Anterior cingulate cortex (tissue), 58 donors: ENCODE data around the gene CIDEA.

ENCODE experiments used
- DNase-seq, 58 donors: peaks; one replicate each; lab custom pipeline; 2025; lab: John Stamatoyannopoulos, UW

The CIDEA gene

DNA sequence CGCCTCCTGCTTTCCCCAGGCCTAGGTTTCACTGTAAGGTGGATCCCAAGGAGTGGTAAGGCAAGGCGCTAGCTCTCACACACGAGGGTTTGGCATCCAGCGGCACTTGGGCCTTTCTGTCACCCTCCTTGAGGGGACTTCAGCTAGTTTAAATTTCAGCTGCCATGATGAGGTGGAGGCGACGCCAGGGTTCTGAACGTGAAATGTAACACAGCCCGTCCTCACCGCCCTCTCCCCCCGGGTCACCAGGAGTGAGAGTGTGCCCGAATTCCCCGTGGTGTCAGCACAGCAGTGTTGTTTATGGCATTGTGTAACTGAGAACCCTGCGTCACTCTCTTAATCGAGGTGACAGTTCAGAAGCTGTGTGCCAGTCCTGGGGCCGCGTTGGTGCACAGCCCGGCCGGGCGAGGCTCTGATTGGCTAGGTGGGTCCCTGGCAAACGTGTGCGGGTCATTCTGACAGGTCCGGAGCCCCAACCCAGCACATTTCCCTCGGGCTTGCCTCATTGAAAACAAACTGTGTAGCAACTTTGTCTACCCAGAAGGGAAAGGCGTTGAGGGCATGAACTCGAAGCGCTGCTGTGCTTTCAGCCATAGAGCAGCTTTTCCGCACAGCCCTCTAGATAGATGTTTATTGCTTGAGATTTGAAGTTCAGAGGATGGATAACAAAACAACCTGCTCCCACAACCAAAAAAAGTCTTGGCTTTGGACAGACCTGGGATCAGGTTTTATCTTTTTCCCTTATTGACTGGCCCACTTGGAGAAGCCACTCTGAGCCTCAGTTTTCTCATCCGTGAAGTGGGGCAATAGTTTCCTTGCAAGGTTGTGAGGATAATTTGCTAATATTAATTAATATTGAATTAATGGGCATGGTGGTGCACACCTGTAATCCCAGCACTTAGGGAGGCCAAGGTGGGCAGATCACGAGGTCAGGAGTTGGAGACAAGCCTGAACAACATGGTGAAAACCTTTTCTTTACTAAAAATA lies 4.9 kb downstream of the CIDEA start:
- DNase-seq, result no peak

DNA sequence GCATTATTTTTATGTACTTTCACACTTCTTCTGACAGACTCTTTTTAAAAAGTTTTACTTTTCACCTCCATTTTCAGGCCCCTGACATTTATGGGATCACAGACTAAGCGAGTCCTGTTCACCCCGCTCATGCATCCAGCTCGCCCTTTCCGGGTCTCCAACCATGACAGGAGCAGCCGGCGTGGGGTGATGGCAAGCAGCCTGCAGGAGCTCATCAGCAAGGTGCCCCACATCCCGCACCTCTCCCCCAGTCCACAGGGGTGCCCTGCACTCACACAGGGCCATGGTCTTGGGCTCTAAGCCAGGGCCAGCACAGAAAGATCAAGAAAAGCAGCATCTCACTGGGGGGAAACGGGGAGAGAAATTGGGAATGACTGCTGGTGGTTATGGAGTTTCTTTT lies 8.6 kb downstream of the CIDEA start:
- no peak for DNase-seq

DNA sequence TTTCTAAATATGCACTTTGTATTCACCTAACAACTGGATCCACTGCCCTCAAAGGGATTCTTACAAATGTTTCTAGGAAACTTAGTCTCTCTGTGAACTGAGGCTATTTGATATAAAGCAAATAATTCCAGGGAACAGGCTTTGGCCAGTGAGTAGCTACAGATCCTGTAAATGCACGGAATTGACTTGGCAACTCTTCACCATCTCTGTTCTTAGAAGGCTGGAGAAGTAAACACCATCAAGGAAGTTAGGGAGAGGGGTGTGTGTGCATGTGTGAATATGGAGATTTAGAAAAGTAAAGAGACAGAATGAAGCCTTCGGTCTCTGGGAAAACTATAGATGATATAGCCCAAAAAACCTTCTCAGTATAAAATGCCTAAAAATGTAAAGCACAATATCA lies 10.7 kb downstream of the CIDEA start:
- no peak for DNase-seq

DNA sequence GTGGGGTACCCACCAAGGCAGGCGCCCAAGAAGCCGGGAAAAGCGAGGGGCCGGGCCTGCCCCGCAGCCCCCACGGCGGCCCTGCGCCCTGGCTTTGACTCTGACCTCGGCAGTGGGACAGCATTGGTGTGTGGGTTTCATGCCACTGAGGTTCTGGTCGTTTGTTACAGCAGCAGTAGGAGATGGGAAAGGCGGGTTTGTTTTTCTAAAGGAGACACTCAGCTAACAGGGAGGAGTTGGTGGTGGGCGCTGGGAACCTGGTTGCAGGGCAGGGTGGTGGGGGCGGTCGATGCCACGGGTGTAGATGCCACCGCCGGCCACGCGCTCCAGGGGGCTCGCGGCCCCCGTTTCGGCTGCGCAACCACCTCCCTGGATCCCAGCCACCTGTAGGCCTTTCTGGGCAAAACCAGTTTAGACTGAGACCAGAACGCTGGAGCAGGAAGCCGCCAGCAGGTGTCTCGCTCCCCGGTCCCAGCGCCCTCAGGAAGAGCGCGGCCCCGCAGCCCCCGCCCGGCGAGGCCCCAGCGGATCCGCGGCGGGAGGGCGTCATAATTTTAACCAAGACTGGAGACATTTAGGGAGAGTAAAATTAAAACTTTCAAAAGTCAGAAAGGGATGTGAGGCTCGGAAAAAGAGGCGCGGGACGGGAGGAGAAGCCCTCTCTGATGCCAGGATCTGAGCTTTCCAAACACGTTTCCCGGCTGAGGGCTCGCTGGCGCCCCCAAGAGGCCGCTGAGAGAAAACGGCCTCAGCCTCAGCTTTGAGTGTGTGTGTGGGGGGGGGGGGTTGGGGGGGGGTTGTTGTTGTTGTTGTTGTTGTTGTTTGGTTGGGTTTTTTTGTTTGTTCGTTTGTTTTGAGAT lies 17.4 kb downstream of the CIDEA start:
- DNase-seq, result peak in 52 of 58 donors; percentile 10 to 87 (median 54)

DNA sequence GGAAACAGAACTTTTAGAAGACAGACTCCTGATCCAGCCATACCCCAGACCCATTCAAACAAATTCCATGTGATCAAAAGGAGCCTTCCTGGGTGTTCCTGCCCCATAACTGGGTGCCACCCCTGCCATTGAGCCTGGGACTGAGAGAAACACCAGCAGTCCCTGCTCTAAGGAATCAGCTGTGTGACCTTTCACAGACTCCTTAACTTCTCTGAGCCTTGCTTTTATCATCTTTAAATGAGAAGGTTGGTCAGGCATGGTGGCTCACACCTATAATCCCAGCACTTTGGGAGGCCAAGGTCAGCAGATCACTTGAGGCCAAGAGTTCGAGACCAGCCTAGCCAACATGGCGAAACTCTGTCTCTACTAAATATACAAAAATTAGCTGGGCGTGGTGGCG lies 20.6 kb downstream of the CIDEA start:
- DNase-seq, result no peak

DNA sequence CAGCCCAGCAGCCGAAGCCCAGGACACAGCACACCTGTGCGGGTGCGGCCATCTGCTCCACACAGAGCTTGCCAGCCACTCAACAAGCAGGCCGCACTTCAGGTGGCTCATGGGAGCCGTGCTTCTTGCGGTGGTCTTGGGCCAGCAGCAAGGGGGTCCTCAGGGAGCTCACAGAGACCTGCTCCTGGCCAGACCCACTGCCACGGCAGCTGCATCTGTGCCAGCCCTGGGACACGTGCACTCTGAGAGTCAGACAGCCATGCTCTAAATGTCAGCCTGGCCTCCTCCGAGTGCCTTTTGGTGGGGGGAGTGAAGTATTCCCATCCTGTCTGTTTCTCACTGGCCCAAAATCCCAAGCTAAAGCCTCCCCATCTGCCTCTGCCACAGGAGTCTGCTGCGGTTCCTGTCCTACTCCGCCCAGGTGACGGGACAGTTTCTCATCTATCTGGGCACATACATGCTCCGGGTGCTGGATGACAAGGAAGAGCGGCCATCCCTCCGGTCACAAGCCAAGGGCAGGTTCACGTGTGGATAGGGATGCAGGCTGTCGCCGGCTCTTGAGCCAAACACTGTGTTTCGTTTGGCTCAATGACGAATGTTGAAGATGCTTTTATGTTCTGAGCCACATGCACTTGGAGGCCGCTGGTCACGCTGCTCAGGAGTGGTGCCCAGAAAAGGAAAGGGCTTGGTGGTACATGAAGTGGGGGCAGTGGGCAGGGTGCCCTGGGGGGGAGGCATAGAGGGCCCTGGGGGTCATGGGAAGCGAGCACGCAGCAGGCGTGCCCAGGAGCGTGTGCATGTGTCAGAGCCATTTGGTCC lies 22.8 kb downstream of the CIDEA start:
- no peak for DNase-seq

DNA sequence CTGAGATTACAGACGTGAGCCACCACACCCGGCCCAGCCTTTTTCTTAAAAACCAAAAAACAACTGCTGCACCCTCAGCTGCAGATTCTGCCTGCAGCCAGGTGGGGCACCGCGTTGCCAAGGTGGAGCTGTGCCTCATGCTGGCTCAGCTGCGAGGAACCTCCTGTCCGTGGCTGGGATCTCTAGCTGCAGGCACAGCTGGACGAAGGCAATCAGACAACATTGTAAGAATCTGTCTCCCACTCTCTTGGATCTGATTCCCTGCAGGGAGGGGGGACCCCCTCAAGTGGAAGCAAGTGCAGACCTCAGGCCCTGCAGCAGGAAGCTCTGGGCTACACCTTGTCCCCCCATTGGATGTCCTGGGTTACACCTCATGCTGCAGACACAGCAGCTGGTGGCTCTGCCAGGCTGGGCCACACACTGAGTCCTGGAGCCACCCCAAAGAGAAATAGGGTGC lies 24.1 kb downstream of the CIDEA start:
- no peak for DNase-seq

DNA sequence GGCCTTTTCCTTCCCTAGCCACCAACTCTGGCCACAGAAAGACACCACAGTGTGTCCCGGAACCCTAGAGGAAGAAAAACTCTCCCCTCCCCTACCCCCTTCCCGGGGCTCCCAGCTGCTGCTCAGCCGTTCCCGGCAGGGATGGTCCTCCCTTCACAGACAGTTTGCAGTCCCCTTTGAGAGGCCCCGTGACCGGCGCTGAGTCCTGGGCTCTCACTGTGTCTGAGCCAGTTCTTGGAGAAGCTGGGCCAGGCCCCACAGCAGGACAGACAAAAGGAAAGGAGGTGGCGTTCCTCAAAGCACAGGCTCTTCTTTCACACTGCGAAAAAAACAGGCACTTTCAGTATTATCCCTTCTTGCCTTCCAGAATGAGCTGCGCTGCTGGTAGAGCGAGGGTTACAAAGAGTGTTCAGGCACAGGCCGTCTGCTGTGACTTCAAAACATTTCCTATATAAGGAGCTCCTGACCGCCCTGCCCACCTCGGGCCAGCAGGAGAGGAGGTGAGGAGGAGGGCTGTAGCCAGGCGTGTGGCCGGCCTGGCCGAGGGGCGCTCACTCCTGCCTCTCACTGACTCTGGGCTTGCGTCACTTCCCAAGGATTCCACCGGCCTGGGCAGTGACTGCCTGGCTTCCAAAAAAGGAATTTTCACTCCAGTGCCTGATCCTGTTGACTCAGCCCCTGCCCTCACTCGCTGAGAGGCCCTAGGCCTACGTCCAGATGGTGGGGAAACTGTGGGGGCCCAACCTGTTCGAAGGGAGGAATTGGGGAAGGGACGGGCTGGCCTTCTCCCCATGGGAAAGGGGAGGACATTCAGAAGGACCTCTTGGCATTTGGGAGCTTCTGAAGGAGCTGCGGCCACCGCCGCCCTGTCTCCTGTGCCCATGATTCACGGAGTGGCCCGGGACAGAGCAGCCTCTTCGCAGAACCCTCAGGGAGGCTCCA lies 24.9 kb downstream of the CIDEA start:
- DNase-seq, result peak in 43 of 58 donors; percentile 9 to 82 (median 46)

DNA sequence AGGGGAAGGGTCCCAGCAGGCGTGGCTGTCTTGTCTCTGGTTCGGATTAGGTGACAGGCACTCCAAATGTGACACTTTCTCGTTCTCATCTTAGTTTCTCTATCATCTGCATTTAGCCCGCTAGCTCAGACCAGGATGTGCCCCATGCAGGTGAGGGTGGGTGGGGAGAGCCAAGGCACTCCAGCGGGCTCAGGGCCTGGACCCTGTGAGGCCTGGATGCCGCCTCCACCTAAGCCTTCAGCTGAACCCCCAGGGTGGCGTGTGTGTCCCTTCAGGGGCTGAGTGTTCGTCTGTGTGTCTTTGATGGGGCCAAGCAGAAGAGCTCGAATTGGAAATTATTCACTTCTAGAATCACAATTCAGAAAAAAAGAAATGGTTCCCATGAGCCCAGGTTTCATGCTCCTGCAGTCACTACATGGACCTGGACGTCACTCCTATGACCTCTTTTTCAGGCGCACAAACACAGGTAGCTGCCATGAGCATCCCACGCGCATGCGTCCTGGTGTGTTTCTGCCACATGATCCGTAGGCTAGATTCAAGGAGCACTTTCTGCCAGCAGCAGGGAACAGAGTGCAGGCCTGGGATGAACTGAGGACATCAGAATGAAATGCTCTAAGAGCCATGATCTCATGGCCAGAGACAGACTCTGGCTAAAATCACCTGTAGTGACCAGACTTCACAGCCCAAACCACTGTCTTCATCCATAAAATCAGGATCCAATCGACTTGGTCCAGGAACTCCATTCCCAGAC lies 25.8 kb downstream of the CIDEA start:
- no peak for DNase-seq

DNA sequence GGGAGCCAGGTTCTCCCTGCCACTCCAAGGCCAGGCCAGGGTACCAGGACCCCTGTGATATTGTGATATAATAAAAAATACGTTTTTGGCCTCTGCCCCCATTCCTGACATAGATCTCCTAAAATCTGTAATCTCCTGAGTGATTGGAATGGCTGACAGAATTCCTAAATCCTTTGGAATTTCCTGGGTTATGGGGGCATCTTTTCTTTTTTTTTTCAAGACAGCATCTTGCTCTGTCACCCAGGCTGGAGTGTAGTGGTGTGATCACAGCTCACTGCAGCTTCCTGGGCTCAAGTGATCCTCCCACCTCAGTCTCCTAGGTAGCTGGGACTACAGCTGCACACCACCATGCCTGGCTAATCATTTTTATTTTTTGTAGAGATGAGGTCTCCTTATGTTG lies 27.7 kb downstream of the CIDEA start:
- no peak for DNase-seq

DNA sequence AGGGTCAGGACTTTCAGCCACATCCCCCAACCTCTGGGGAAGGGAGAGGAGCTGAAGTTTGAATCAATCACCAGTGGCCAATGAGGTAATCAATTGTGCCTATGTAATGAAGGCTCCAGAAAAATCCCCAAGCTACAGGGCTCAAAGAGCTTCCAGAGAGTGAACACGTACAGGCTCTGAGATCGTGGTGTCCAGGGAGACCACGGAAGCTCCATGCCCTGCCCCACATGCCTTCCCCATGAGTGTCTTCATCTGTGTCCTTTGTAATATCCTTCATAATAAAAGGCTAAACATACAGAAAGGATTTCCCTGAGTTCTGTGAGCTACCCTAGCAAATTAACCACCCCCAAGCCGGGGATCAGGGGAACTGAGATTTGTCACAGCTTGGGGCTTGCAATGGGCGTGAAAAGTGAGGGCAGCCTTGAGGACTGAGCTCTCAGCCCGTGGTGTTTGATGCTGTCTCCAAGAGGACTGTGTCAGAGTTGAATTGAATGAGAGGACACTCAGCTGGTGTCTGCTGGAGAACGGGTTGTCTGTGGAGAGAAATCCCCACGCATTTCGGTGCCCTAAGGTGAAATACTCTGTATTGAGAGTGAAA lies 28.4 kb downstream of the CIDEA start:
- no peak for DNase-seq

DNA sequence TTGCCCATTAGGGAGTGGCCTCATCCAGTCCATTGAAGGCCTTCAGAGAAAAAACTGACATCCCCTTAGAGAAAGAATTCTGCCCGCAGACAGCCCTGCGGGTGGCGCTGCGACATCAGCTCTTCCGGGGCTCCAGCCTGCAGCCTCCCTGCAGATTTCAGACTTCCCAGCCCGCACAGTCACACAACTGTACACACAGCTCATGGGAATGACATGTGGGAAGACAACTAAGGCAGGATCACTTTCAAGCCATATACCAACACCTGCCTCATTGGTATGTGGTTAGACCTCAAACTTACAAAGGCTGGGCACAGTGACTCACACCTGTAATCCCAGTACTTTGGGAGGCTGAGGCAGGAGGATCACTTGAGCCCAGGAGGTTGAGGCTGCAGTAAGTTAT lies 29.1 kb downstream of the CIDEA start:
- DNase-seq, result no peak

DNA sequence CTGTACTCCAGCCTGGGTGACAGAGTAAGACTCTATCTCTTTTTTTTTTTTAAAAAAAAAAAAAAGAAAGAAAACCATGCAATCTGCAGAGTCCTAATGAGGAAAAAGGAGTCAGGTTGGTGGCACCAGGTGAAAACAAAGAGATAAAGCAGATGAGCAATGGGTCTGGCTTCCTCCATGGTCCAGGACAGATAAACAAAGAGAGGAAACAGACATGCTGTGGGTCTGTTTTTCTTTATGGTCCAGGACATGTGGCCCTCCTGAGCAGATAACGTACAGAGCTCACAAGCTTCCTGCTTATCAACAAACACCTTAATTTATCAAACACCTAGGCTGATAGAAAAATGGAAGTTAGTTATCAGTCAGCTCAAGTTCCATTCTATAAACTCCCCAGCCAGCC lies 29.5 kb downstream of the CIDEA start:
- no peak for DNase-seq

DNA sequence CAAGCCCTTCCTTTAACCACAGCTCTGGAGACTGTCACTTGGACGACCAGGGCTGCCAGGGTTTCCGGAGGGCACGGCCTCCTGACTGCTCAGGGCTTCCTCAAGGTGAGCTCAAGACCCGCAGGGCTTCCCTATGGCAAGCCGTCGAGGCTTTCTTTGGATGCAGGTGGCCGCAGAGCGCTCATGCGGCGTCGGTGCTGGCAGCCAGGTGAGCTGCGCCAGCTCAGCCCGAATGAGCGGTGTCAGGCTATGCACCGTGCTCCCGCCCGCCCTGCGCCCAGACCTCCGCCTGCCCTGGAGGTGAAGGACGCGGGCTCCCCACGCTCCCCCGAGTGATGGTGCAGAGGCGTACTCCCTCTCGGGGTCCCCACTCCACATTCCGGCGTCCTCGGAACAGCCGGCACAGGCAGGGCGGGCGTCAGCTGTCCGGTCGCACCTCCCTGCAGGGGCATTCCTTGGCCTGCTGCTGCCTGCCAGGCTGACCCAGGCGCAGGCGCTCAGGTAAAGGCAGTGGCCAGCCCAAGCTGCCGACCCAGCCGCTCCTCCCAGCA lies 33.0 kb downstream of the CIDEA start:
- DNase-seq, result no peak

DNA sequence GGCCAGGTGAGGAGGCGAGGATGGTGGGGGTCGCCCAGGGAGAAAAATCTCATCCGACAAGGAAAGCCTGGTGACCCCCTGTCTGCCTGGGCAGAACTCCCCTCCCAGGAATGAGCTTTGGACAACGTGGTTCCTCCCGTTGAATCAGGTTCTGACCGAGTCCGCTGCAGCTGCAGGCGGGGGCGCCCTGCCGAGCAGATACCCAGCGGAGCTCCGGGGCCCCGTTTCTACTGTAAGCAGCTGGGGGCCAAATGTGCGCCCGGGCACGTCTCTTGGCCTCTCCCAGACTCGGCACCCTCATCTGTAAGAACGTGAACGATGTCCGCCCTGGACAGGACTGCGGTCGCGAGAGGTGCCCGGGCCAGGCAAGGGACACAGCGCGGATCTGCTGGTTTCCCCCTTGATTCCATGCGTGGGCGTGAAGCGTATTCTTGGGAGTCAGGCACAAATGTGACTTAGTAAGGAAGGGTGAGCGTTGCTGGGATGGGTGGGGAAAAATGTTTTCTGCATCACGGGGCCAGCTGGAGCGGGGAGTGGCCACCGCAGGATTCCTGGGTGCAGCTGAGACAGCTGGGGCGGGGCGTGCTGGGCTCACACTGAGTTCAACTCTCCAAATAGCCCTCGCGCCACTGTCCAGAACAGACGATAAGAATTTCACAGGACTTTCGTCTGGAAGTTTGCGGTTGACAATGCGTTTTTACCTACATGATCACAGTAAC lies 33.7 kb downstream of the CIDEA start:
- DNase-seq, result peak in 4 of 58 donors; percentile 9 to 37 (median 21)

DNA sequence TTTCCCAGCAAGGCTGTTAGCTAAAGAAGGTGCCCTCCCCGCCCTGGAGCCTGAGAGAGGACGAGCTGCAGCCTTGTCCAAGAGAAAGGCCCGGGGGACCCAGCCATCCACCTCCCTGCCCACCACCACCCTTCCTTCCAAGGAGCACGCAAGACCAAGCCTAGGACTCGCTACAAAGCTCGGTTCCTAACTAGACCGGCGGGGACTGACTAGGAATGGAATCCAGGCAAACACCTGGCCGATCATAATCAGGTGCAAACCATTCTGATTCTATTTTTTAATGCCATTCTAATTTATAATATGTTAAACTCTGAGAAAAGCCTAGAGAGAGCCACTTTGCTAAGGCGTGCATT lies 34.2 kb downstream of the CIDEA start:
- DNase-seq, result no peak

DNA sequence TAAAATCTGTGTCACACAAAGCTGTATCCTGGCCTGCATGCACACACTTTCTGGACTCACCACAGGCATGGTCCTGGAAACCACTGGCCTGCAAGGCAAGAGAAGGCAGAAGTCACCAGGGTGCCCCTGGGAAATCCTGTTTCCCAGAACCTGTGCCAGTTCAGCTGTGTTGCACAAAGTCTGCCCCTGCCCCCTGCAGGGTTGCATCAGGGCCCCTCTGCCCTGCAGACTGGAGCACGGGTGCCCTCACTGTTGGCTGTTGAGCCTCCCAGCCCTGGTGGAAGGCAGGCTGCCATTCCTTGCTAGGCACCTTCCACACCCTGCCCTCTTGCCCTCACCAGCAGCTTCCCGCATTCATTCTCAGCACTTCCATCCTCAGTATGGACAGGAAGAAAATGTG lies 35.9 kb downstream of the CIDEA start:
- no peak for DNase-seq
